Trophoblast cell (in vitro differentiated cells and primary cell): Measurements from ENCODE around the gene DNAAF8.
"Not testable (repeated sequence)": the region's sequence is repeated elsewhere in the genome, so short reads cannot be mapped to it uniquely, and the experiment has no call there.

Source experiments
- DNase-seq, 2 donors: peaks; one replicate each; pipeline ENCODE4 v3.0.0-alpha.2; 2016
- H2AFZ ChIP-seq: 2 replicates; pipeline ENCODE4 v1.6.1; 2013; ENCODE audit warnings: low read length, moderate library complexity, mild to moderate bottlenecking; ENCODE audit not compliant: insufficient read depth, poor library complexity
- H2AK5ac ChIP-seq: 2 replicates; pipeline ENCODE4 v1.6.1; 2013; ENCODE audit warnings: mild to moderate bottlenecking, low read length
- H2BK120ac ChIP-seq: 2 replicates; pipeline ENCODE4 v1.6.1; 2013; ENCODE audit warnings: low read length, mild to moderate bottlenecking, moderate library complexity; ENCODE audit not compliant: insufficient read depth, poor library complexity
- H2BK12ac ChIP-seq: 2 replicates; pipeline ENCODE4 v1.6.1; 2013; ENCODE audit warnings: mild to moderate bottlenecking, low read length, moderate library complexity
- H2BK5ac ChIP-seq: 2 replicates; pipeline ENCODE4 v1.6.1; 2013; ENCODE audit warnings: low read length, low read depth, moderate library complexity, mild to moderate bottlenecking; ENCODE audit not compliant: poor library complexity
- H3K14ac ChIP-seq: 2 replicates; pipeline ENCODE4 v1.6.1; 2013; ENCODE audit warnings: mild to moderate bottlenecking, low read length
- H3K18ac ChIP-seq: 2 replicates; pipeline ENCODE4 v1.6.1; 2013; ENCODE audit warnings: mild to moderate bottlenecking, low read length
- H3K23ac ChIP-seq: 2 replicates; pipeline ENCODE4 v1.6.1; 2013; ENCODE audit warnings: low read length
- H3K27ac ChIP-seq: 2 replicates; pipeline ENCODE4 v1.5.1; 2013; ENCODE audit warnings: low read depth, mild to moderate bottlenecking, inconsistent platforms, low read length, moderate library complexity
- H3K27me3 ChIP-seq: 2 replicates; pipeline ENCODE4 v1.6.1; 2013; ENCODE audit warnings: inconsistent platforms, mild to moderate bottlenecking, low read length, moderate library complexity; ENCODE audit not compliant: insufficient read depth
- H3K36me3 ChIP-seq, 2 experiments: 1 replicate in 1 of 2; 2 replicates in 1 of 2; pipeline ENCODE4 v1.6.1; 2013; ENCODE audit warnings: low read length in 2 of 2, mild to moderate bottlenecking in 2 of 2, moderate library complexity in 1 of 2; ENCODE audit not compliant: insufficient read depth in 2 of 2, control insufficient read depth in 1 of 2
- H3K4ac ChIP-seq: 2 replicates; pipeline ENCODE4 v1.6.1; 2013; ENCODE audit warnings: low read depth, mild to moderate bottlenecking, low read length, moderate library complexity
- H3K4me1 ChIP-seq, 2 experiments: 1 replicate in 1 of 2; 2 replicates in 1 of 2; pipeline ENCODE4 v1.6.1; 2013; ENCODE audit warnings: low read length in 2 of 2, mild to moderate bottlenecking in 2 of 2, moderate library complexity in 1 of 2; ENCODE audit not compliant: insufficient read depth in 2 of 2, control insufficient read depth in 1 of 2
- H3K4me2 ChIP-seq: 2 replicates; pipeline ENCODE4 v1.6.1; 2013; ENCODE audit warnings: inconsistent platforms, mild to moderate bottlenecking, low read length, moderate library complexity
- H3K4me3 ChIP-seq: 2 replicates; pipeline ENCODE4 v1.5.1; 2013; ENCODE audit warnings: mild to moderate bottlenecking, low read depth, low read length, inconsistent platforms
- H3K79me1 ChIP-seq: one replicate; pipeline ENCODE4 v1.6.1; 2013; ENCODE audit warnings: low read length
- H3K79me2 ChIP-seq: 2 replicates; pipeline ENCODE4 v1.6.1; 2013; ENCODE audit warnings: low read length, mild to moderate bottlenecking; ENCODE audit not compliant: control insufficient read depth, insufficient read depth, poor library complexity
- H3K9ac ChIP-seq: 2 replicates; pipeline ENCODE4 v1.6.1; 2013; ENCODE audit warnings: mild to moderate bottlenecking, low read length
- H3K9me3 ChIP-seq: 2 replicates; pipeline ENCODE4 v1.6.1; 2013; ENCODE audit warnings: low read depth, mild to moderate bottlenecking, control low read depth, inconsistent platforms, low read length; ENCODE audit not compliant: insufficient read depth
- H4K12ac ChIP-seq: 2 replicates; pipeline ENCODE4 v1.6.1; 2013; ENCODE audit warnings: low read depth, mild to moderate bottlenecking, low read length, moderate library complexity
- H4K8ac ChIP-seq: 2 replicates; pipeline ENCODE4 v1.6.1; 2013; ENCODE audit warnings: low read depth, mild to moderate bottlenecking, low read length, moderate library complexity
- H4K91ac ChIP-seq: one replicate; pipeline ENCODE4 v1.6.1; 2013; ENCODE audit warnings: low read depth, mild to moderate bottlenecking, low read length, moderate library complexity
- WGBS: extraction: QIAGEN DNeasy Blood & Tissue Kit; methylation state at CpG from one replicate; pipeline ENCODE4 v1.1.7; 2013; ENCODE audit warnings: missing lambda C conversion rate; ENCODE audit not compliant: insufficient read length, insufficient coverage; ENCODE audit errors: extremely low coverage; 5-methylcytosine and 5-hydroxymethylcytosine counted together

The DNAAF8 gene

GRCh38 chr16:4783951-4784336 lies 49.6 kb downstream of the DNAAF8 start:
- Histone ChIP-seq H3K14ac (no peak overlapping the region), H4K91ac (no peak overlapping the region), H2AK5ac (no peak overlapping the region), H3K27me3 (no peaks in the 10 kb centered on the region), H2BK120ac (no peak overlapping the region), H3K79me2 (no peaks in the 10 kb centered on the region), H4K8ac (no peak overlapping the region), H2BK12ac (no peak overlapping the region), H3K18ac (no peak overlapping the region), H2AFZ (no peak overlapping the region), H3K9me3 (peaks cover 7% of the 10 kb centered on the region), H4K12ac (no peak overlapping the region), H3K27ac (no peak overlapping the region), H3K23ac (no peak overlapping the region), H3K4me3 (no peak overlapping the region), H3K36me3 (no peaks in the 10 kb centered on the region), H3K4me1 (no peaks in the 10 kb centered on the region), H2BK5ac (no peak overlapping the region), H3K4ac (no peak overlapping the region), H3K9ac (no peak overlapping the region), H3K4me2 (no peak overlapping the region), H3K79me1 (no peaks in the 10 kb centered on the region)
- DNase-seq, result no peak
- no CpG with 5 or more reads among the region's 16 CpGs for WGBS

- H3K9me3 ChIP-seq, H4K12ac ChIP-seq, H2BK120ac ChIP-seq, H2BK12ac ChIP-seq, H4K8ac ChIP-seq, H3K14ac ChIP-seq, H3K4me3 ChIP-seq, H3K79me2 ChIP-seq, H3K4me1 ChIP-seq, H2AK5ac ChIP-seq, H3K4ac ChIP-seq, H3K36me3 ChIP-seq, H3K23ac ChIP-seq, H2AFZ ChIP-seq, H3K27ac ChIP-seq, H3K9ac ChIP-seq, H4K91ac ChIP-seq, H3K27me3 ChIP-seq, H3K79me1 ChIP-seq, DNase-seq, H2BK5ac ChIP-seq, H3K4me2 ChIP-seq, H3K18ac ChIP-seq: not testable (repeated sequence)
- WGBS, result no CpG with 5 or more reads among the region's 14 CpGs
Measured at GRCh38 chr16:4784444-4784987, 50.2 kb downstream of the DNAAF8 start.

GRCh38 chr16:4785758-4786433 lies 51.6 kb downstream of the DNAAF8 start:
- WGBS, result no CpG with 5 or more reads among the region's 23 CpGs
- Histone ChIP-seq H2BK12ac (no peak overlapping the region), H3K4me1 (no peaks in the 10 kb centered on the region), H4K12ac (no peak overlapping the region), H3K27me3 (no peaks in the 10 kb centered on the region), H3K9ac (no peak overlapping the region), H3K4me2 (no peak overlapping the region), H2BK120ac (no peak overlapping the region), H3K36me3 (no peaks in the 10 kb centered on the region), H3K4me3 (no peak overlapping the region), H4K91ac (no peak overlapping the region), H2AK5ac (no peak overlapping the region), H3K79me2 (no peaks in the 10 kb centered on the region), H3K4ac (no peak overlapping the region), H3K27ac (no peak overlapping the region), H3K9me3 (peaks cover 4% of the 10 kb centered on the region), H3K18ac (no peak overlapping the region), H2AFZ (no peak overlapping the region), H3K14ac (no peak overlapping the region), H4K8ac (no peak overlapping the region), H2BK5ac (no peak overlapping the region), H3K79me1 (no peaks in the 10 kb centered on the region), H3K23ac (no peak overlapping the region)
- peak in 1 of 2 donors; percentile 40 for DNase-seq

- no peak overlapping the region for H3K23ac ChIP-seq
- no peaks in the 10 kb centered on the region for H3K79me2 ChIP-seq
- H3K4me3 ChIP-seq, result no peak overlapping the region
- no peak overlapping the region for H2BK12ac ChIP-seq
- H3K4me1 ChIP-seq, result no peaks in the 10 kb centered on the region
- H3K18ac ChIP-seq, result no peak overlapping the region
- H2BK120ac ChIP-seq, result no peak overlapping the region
- H3K36me3 ChIP-seq, result no peaks in the 10 kb centered on the region
- no peak overlapping the region for H2AFZ ChIP-seq
- H3K4me2 ChIP-seq, result no peak overlapping the region
- no peak overlapping the region for H3K9ac ChIP-seq
- no peak overlapping the region for H2AK5ac ChIP-seq
- peaks cover 4% of the 10 kb centered on the region for H3K9me3 ChIP-seq
- no peaks in the 10 kb centered on the region for H3K27me3 ChIP-seq
- H4K91ac ChIP-seq, result no peak overlapping the region
- no peak overlapping the region for H2BK5ac ChIP-seq
- H4K8ac ChIP-seq, result no peak overlapping the region
- no peaks in the 10 kb centered on the region for H3K79me1 ChIP-seq
- H3K4ac ChIP-seq, result no peak overlapping the region
- no peak overlapping the region for H3K27ac ChIP-seq
- H4K12ac ChIP-seq, result no peak overlapping the region
- WGBS, result no CpG with 5 or more reads among the region's 8 CpGs
- DNase-seq, result peak; percentile 83 to 93
- no peak overlapping the region for H3K14ac ChIP-seq
Measured at GRCh38 chr16:4787068-4787467, 52.7 kb downstream of the DNAAF8 start.
